GM12865 (cell line): ENCODE measurements around the gene TMEM204.

Source experiments
- DNase-seq: peaks from one replicate; pipeline ENCODE4 v3.0.0; 2010; ENCODE audit warnings: low read depth
- H3K4me3 ChIP-seq: 2 replicates; pipeline ENCODE4 v1.5.1; 2011; ENCODE audit warnings: mild to moderate bottlenecking, low read depth, low read length, control low read depth
- CTCF ChIP-seq: IDR thresholded peaks from 2 replicates; pipeline ENCODE4 v1.5.1; 2011; ENCODE audit warnings: low read length, control low read depth, low read depth, inconsistent platforms; ENCODE audit not compliant: insufficient read depth; ENCODE audit errors: missing control alignments

TMEM204 gene

GRCh38 chr16:1551166-1551565 lies 17.7 kb downstream of the TMEM204 start:
- DNase-seq = no peak
- TF ChIP-seq CTCF = no peak
- no peak overlapping the region for H3K4me3 ChIP-seq

DNA sequence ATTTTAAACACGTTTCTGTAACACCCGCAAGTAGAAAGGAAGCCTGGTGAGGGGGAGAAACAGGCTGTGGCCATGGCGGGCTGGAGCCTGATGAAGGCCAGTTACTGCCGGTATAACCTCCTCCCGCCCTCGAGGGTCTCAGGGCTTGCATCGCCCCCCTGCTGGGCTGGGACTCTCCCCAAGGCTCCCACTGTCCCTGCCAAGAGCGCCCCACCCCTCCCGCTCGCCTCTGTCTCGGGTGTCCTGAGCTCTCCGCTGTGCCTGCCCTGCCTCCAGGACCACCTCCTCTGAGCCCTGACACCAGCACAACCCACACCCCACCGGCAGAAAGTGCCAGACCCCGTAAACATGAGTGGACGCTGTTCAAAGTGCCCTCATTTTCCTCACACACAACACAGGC lies 18.7 kb downstream of the TMEM204 start:
- no peak for DNase-seq
- no peak overlapping the region for H3K4me3 ChIP-seq
- no peak for TF ChIP-seq CTCF

DNA sequence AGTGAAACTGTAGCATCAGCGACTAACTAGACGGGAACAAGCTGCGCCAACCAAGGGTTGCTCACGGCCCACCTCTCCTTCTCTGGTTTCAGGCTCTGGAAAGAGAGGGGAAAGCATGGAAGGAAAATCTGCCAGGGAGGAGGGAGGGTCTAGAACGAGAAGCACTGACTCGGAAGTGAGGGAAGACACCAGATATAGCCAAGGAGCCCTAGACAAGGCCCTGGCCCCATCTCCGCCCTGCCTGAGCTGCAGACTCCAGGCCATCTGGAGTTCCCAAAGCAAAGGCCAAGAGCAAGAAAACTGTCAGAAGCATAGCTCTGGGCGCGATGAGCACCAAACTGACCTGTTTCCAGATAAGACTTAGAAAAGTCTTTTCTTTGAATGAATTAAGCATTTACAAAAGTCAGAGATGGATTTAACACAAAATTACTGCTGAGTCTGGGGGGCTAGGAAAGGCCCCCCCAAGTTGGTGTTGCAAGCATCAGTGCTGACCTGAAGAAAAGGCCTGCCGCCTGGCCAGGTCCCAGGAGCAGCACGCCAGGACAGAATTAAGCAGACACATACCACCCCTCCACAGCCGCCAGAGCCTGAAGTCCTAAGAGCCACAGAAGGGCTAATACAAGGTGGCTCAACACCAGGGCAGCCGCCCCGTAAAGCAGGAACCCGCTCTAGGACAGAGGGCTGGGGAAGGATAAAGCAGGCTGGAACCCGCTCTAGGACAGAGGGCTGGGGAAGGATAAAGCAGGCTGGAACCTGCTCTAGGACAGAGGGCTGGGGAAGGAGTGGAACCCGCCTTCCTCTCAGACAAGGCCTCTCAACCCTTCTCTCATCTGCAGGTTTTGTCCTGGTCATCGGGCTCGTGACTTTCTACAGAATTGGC lies 20.7 kb downstream of the TMEM204 start:
- no peak for TF ChIP-seq CTCF
- no peak for DNase-seq
- H3K4me3 ChIP-seq = no peak overlapping the region

DNA sequence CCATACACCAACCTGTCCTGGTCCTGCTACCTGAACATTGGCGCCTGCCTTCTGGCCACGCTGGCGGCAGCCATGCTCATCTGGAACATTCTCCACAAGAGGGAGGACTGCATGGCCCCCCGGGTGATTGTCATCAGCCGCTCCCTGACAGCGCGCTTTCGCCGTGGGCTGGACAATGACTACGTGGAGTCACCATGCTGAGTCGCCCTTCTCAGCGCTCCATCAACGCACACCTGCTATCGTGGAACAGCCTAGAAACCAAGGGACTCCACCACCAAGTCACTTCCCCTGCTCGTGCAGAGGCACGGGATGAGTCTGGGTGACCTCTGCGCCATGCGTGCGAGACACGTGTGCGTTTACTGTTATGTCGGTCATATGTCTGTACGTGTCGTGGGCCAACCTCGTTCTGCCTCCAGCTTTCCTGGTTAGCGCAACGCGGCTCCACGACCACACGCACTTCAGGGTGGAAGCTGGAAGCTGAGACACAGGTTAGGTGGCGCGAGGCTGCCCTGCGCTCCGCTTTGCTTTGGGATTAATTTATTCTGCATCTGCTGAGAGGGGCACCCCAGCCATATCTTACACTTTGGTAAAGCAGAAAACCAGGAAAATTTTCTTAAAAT lies 21.5 kb downstream of the TMEM204 start:
- no peak overlapping the region for H3K4me3 ChIP-seq
- no peak for DNase-seq
- TF ChIP-seq CTCF = no peak

DNA sequence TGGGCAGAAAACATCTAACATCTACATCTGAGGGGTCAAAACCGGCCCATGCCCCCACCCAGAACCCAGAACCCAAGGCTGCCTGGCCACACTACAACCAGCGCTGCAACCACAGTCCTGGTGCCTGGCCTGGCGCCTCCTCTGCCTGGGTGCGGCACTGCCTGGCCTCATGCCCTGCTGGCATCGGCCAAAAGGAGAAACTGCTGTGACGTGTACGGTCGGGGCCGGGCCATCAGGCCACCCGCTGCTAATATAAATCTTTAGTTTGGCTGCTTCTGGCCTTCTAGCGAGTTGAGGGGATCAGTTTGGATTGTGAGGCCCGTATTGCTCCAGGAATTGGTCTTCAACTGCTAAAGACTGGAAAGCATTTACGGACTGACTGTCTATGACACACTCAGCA lies 22.8 kb downstream of the TMEM204 start:
- H3K4me3 ChIP-seq = no peak overlapping the region
- TF ChIP-seq CTCF = no peak
- no peak for DNase-seq

DNA sequence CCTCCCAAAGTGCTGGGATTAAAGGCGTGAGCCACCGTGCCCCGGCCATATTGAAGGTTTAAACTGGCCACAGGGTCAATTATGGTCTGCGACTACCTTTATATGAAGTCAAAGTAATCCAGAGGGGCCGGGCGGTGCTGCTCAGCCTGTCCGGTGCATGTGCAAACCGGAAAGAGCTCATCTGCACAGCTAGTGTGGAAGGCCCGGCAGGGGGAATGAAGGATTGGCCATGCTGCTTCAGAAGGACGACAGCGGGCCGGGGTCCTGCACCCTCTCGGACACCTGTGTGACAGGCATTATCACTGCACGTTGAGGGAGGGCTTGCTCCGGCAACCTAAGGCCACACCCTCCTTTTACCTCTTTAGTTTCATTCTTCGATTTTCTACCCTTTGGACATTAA lies 23.6 kb downstream of the TMEM204 start:
- no peak for DNase-seq
- no peak overlapping the region for H3K4me3 ChIP-seq
- no peak for TF ChIP-seq CTCF

DNA sequence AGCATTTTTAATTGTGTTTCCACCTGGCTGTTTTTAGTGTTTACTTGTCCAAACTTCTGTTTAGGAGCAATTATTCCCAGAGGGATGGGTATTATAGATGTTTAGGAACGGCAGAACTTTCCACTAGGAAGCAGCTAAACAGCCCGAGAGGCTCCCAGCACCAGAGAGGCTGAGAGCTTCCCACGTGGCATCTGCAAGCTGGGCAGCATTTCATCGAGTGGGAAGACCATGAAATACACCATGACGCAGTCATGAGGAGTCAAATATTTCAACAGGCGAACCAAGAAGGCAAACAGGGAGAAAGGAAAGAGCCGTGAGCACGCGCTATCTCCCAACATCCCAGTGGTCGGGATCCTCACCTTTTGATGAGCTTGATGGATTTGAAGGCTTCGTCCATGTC lies 24.1 kb downstream of the TMEM204 start:
- no peak overlapping the region for H3K4me3 ChIP-seq
- no peak for DNase-seq
- no peak for TF ChIP-seq CTCF
